CD4-positive, alpha-beta T cell (primary cell): Measurements from ENCODE around the gene CAMSAP1. TPM values are rescaled to one million over a fixed set of nuclear protein-coding genes. Genes with fewer than 3 reads are reported as not detected.
A peak's percentile ranks its signal among the peaks of the same experiment; 100 is the strongest.

Source experiments
- ATAC-seq: fragments of 200-7000 bp; cut with Tn5 transposase; one replicate; pipeline ENCODE4 v1.10.0; 2022; ENCODE audit warnings: mild to moderate bottlenecking; ENCODE audit not compliant: poor library complexity
- CTCF ChIA-PET: fragments of 350-600 bp; sonication (Branson Sonifier 250); formaldehyde crosslinking; loops from one replicate; lab custom pipeline; 2021; ENCODE audit warnings: antibody characterized with exemption, inconsistent platforms; lab: Charles Lee
- POLR2A ChIA-PET: fragments of 350-600 bp; sonication (Branson Sonifier 250); formaldehyde crosslinking; loops from one replicate; lab custom pipeline; 2021; ENCODE audit warnings: antibody characterized with exemption, inconsistent platforms; lab: Charles Lee
- DNase-seq, 14 experiments: peaks; one replicate each; pipeline ENCODE4 v3.0.0-alpha.2; 2013 to 2020; ENCODE audit warnings: mixed read lengths in 2 of 14
- H3K27ac ChIP-seq, 2 donors: one replicate each; pipeline versions ENCODE4 v1.5.1 to v1.7.0; 2013; ENCODE audit warnings: low read length in 2 of 2, low read depth in 1 of 2, mild to moderate bottlenecking in 1 of 2
- H3K27me3 ChIP-seq, 2 experiments: 1 replicate in 1 of 2; 2 replicates in 1 of 2; pipeline versions ENCODE4 v1.6.1 to v1.7.0; 2013; ENCODE audit warnings: low read length in 2 of 2, control low read depth in 1 of 2, mild to moderate bottlenecking in 1 of 2, moderate library complexity in 1 of 2; ENCODE audit not compliant: insufficient read depth in 2 of 2, control insufficient read depth in 1 of 2
- H3K36me3 ChIP-seq: one replicate; pipeline ENCODE4 v1.6.1; 2013; ENCODE audit warnings: low read length, control low read depth; ENCODE audit not compliant: insufficient read depth
- H3K4me1 ChIP-seq: one replicate; pipeline ENCODE4 v1.6.1; 2013; ENCODE audit warnings: low read length, control low read depth; ENCODE audit not compliant: insufficient read depth
- H3K4me3 ChIP-seq: one replicate; pipeline ENCODE4 v1.5.1; 2013; ENCODE audit warnings: mild to moderate bottlenecking, low read length, moderate library complexity
- H3K9me3 ChIP-seq, 2 experiments: 1 replicate in 1 of 2; 2 replicates in 1 of 2; pipeline versions ENCODE4 v1.6.1 to v1.7.0; 2013; ENCODE audit warnings: low read length in 2 of 2, mild to moderate bottlenecking in 2 of 2, control low read depth in 1 of 2, moderate library complexity in 1 of 2; ENCODE audit not compliant: control insufficient read depth in 1 of 2, insufficient read depth in 1 of 2
- H3K27ac Mint-ChIP-seq: one replicate; pipeline ENCODE4 v1.8.0; 2020; ENCODE audit warnings: mixed read lengths
- H3K27me3 Mint-ChIP-seq: one replicate; pipeline ENCODE4 v1.8.0; 2021; ENCODE audit warnings: mixed read lengths
- H3K36me3 Mint-ChIP-seq: one replicate; pipeline ENCODE4 v1.8.0; 2021; ENCODE audit warnings: low read depth, mixed read lengths
- H3K4me1 Mint-ChIP-seq: one replicate; pipeline ENCODE4 v1.8.0; 2021; ENCODE audit warnings: low read depth, mixed read lengths
- H3K4me3 Mint-ChIP-seq: one replicate; pipeline ENCODE4 v1.8.0; 2020; ENCODE audit warnings: mild to moderate bottlenecking, mixed read lengths
- H3K9me3 Mint-ChIP-seq: one replicate; pipeline ENCODE4 v1.8.0; 2020; ENCODE audit warnings: mixed read lengths
- CTCF ChIP-seq: fragments of 200-600 bp; IDR thresholded peaks from one replicate; pipeline ENCODE4 v1.8.0; 2022; ENCODE audit warnings: antibody characterized with exemption, mild to moderate bottlenecking
- intact Hi-C, 2 experiments: fragments of 100-400 bp; cut with DNase I in 1 of 2; cut with micrococcal nuclease in 1 of 2; formaldehyde crosslinking; loops; one replicate each; pipeline versions ENCODE4 v1.15.1 to v1.9.0; 2023 to 2025; cut with DNase I, micrococcal nuclease
- total RNA-seq, 174 experiments: library from RNA in 2 of 174; stranded (reverse) in 2 of 174; gene quantifications; one replicate each; pipeline ENCODE4 v1.2.3 and lab custom pipeline; 2021 to 2026

The CAMSAP1 gene
- total RNA-seq, 2 experiments from 2014 or later, result 16.8 to 18.2 TPM

- Mint-ChIP-seq H3K4me1 (peaks cover 28% of the 10 kb centered on the region), H3K4me3 (no peak overlapping the region), H3K36me3 (peaks cover 22% of the 10 kb centered on the region), H3K9me3 (no peaks in the 10 kb centered on the region), H3K27ac (no peak overlapping the region), H3K27me3 (no peaks in the 10 kb centered on the region)
- no peak overlapping the region for H3K4me3 ChIP-seq
- H3K36me3 ChIP-seq, result no peaks in the 10 kb centered on the region
- POLR2A ChIA-PET, result no interaction called here
- H3K27me3 ChIP-seq, result no peaks in the 10 kb centered on the region
- ATAC-seq, result no peak
- no peak overlapping the region for H3K27ac ChIP-seq
- CTCF ChIA-PET, result no interaction called here
- no peak for DNase-seq
- H3K9me3 ChIP-seq, result no peaks in the 10 kb centered on the region
- intact Hi-C loops, result no loop called here
- TF ChIP-seq CTCF, result no peak
- H3K4me1 ChIP-seq, result no peaks in the 10 kb centered on the region
Observed at GRCh38 chr9:135869909-135870308, 37.4 kb downstream of the CAMSAP1 start.

- no peaks in the 10 kb centered on the region for H3K9me3 ChIP-seq
- TF ChIP-seq CTCF, result no peak
Observed at GRCh38 chr9:135865531-135865930, 41.8 kb downstream of the CAMSAP1 start.

GRCh38 chr9:135864447-135865049, 42.8 kb downstream of the CAMSAP1 start:
- H3K4me3 ChIP-seq, result no peak overlapping the region
- TF ChIP-seq CTCF, result peak; percentile 83
- peak; percentile 74 for ATAC-seq
- no peaks in the 10 kb centered on the region for H3K9me3 Mint-ChIP-seq
- H3K9me3 ChIP-seq, result no peaks in the 10 kb centered on the region
- H3K36me3 Mint-ChIP-seq, result peaks cover 29% of the 10 kb centered on the region
- no peaks in the 10 kb centered on the region for H3K27me3 ChIP-seq
- H3K36me3 ChIP-seq, result no peaks in the 10 kb centered on the region
- no peak overlapping the region for H3K27ac ChIP-seq
- peak; percentile 59 to 82 (median 70) for DNase-seq
- H3K4me1 Mint-ChIP-seq, result peaks cover 13% of the 10 kb centered on the region
- no peaks in the 10 kb centered on the region for H3K27me3 Mint-ChIP-seq
- H3K4me3 Mint-ChIP-seq, result no peak overlapping the region
- H3K4me1 ChIP-seq, result peaks cover 7% of the 10 kb centered on the region
- intact Hi-C loops, result loop anchor here (1.0 to 2.0 kb wide), 5 partner anchors 23 to 259 kb away; partner anchors contain the start of genes CAMSAP1 (in 2 of the 2) and UBAC1 (in 1 of the 2)
- H3K27ac Mint-ChIP-seq, result no peak overlapping the region
- ChIA-PET CTCF (interaction anchor here (0.6 to 1.1 kb wide), 2 partner anchors 42 to 96 kb away, joined by 3 to 4 read pairs; no protein-coding TSS in a partner anchor), POLR2A (interaction anchor here (0.9 kb wide), 1 partner anchor 43 kb away, joined by 4 read pairs; the partner anchor contains the start of gene CAMSAP1)

More at GRCh38 chr9:135865531-135865930, 41.8 kb downstream of the CAMSAP1 start:
- no peaks in the 10 kb centered on the region for H3K27me3 Mint-ChIP-seq
- no peak overlapping the region for H3K4me3 Mint-ChIP-seq
- no peaks in the 10 kb centered on the region for H3K9me3 Mint-ChIP-seq
- DNase-seq (no peak), ATAC-seq (no peak)
- H3K4me1 Mint-ChIP-seq, result peaks cover 13% of the 10 kb centered on the region
- H3K36me3 ChIP-seq, result no peaks in the 10 kb centered on the region
- CTCF ChIA-PET, result no interaction called here
- no peak overlapping the region for H3K4me3 ChIP-seq
- H3K4me1 ChIP-seq, result peaks cover 7% of the 10 kb centered on the region
- H3K27ac ChIP-seq, result no peak overlapping the region
- no peaks in the 10 kb centered on the region for H3K27me3 ChIP-seq
- POLR2A ChIA-PET, result no interaction called here
- no peak overlapping the region for H3K27ac Mint-ChIP-seq
- H3K36me3 Mint-ChIP-seq, result peaks cover 37% of the 10 kb centered on the region
- intact Hi-C loops, result loop anchor here (2.0 kb wide), 2 partner anchors 41 to 95 kb away; partner anchors contain the start of genes CAMSAP1 (in 1 of the 2) and UBAC1 (in 1 of the 2)
